SK-N-SH (cell line): Measurements from ENCODE around the gene TFAP2A. TPM values are rescaled to one million over a fixed set of nuclear protein-coding genes. Genes with fewer than 3 reads are reported as not detected.
A peak's percentile ranks its signal among the peaks of the same experiment; 100 is the strongest.

ENCODE experiments used
- CTCF ChIA-PET: fragments of 300-600, 350-600 bp; formaldehyde crosslinking; extraction: SDS; loops from one replicate; lab custom pipeline; 2021; lab: Yijun Ruan, JAX
- POLR2A ChIA-PET: fragments of 350-600 bp; sonication (Branson Sonifier 250); formaldehyde crosslinking; extraction: SDS; loops from one replicate; lab custom pipeline; 2020; ENCODE audit warnings: antibody characterized with exemption, inconsistent platforms; lab: Yijun Ruan, JAX
- DNase-seq: peaks from one replicate; pipeline ENCODE4 v3.0.0; 2012
- H2AFZ ChIP-seq: fragments of 200-600 bp; sonication (generic); 2 replicates; pipeline ENCODE4 v1.8.1; 2016; ENCODE audit warnings: antibody characterized with exemption, mild to moderate bottlenecking, low read depth
- H3F3A ChIP-seq: fragments of 200-600 bp; sonication (generic); replicated peaks from 2 replicates; pipeline ENCODE3; 2016; ENCODE audit warnings: antibody characterized with exemption, mild to moderate bottlenecking; ENCODE audit not compliant: insufficient read depth
- H3K27ac ChIP-seq, 2 experiments: fragments of 200-500 bp in 1 of 2; fragments of 200-600 bp in 1 of 2; sonication (Bioruptor generic) in 1 of 2; sonication (generic), shearing (Covaris generic) in 1 of 2; 2 replicates each; pipeline versions ENCODE4 v1.5.1 to v1.6.1; 2014 to 2016; ENCODE audit warnings: low read depth in 2 of 2, inconsistent platforms in 1 of 2, low read length in 1 of 2, mild to moderate bottlenecking in 1 of 2, mixed read lengths in 1 of 2
- H3K27me3 ChIP-seq: fragments of 200-600 bp; sonication (generic), shearing (Covaris generic); 2 replicates; pipeline ENCODE4 v1.6.1; 2016; ENCODE audit warnings: mixed run types; ENCODE audit not compliant: insufficient read depth
- H3K36me3 ChIP-seq, 2 experiments: fragments of 200-500 bp in 1 of 2; fragments of 200-600 bp in 1 of 2; sonication (Bioruptor generic) in 1 of 2; sonication (generic) in 1 of 2; replicated peaks in 1 of 2; 2 replicates each; pipeline versions ENCODE3 to v1.5.1; 2014 to 2016; ENCODE audit warnings: low read length in 1 of 2, mild to moderate bottlenecking in 1 of 2; ENCODE audit not compliant: insufficient read depth in 2 of 2, control insufficient read depth in 1 of 2
- H3K4me1 ChIP-seq, 2 experiments: fragments of 200-500 bp in 1 of 2; fragments of 200-600 bp in 1 of 2; sonication (Bioruptor generic) in 1 of 2; sonication (generic), shearing (Covaris generic) in 1 of 2; 2 replicates each; pipeline versions ENCODE4 v1.5.1 to v1.6.1; 2014 to 2016; ENCODE audit warnings: low read depth in 1 of 2, low read length in 1 of 2, mixed run types in 1 of 2; ENCODE audit not compliant: insufficient read depth in 2 of 2, control insufficient read depth in 1 of 2
- H3K4me2 ChIP-seq: fragments of 200-600 bp; sonication (generic), shearing (Covaris generic); 2 replicates; pipeline ENCODE4 v1.6.1; 2017; ENCODE audit warnings: mixed run types
- H3K4me3 ChIP-seq, 2 experiments: fragments of 200-500 bp in 1 of 2; fragments of 200-600 bp in 1 of 2; sonication (Bioruptor generic) in 1 of 2; sonication (generic), shearing (Covaris generic) in 1 of 2; 2 replicates each; pipeline versions ENCODE4 v1.5.1 to v1.8.1; 2014 to 2016; ENCODE audit warnings: low read depth in 2 of 2, inconsistent platforms in 1 of 2, low read length in 1 of 2, mild to moderate bottlenecking in 1 of 2, mixed read lengths in 1 of 2, moderate library complexity in 1 of 2
- H3K79me2 ChIP-seq: fragments of 200-600 bp; sonication (generic); 2 replicates; pipeline ENCODE4 v1.8.1; 2017; ENCODE audit warnings: mild to moderate bottlenecking; ENCODE audit not compliant: insufficient read depth
- H3K9ac ChIP-seq: fragments of 200-600 bp; sonication (generic); 2 replicates; pipeline ENCODE4 v1.6.1; 2017; ENCODE audit warnings: mixed run types
- H3K9me2 ChIP-seq: fragments of 200-600 bp; sonication (generic); 2 replicates; pipeline ENCODE4 v1.6.1; 2017; ENCODE audit warnings: mixed run types
- H3K9me3 ChIP-seq: fragments of 200-600 bp; sonication (generic); 2 replicates; pipeline ENCODE4 v1.6.1; 2017; ENCODE audit warnings: mixed run types, mild to moderate bottlenecking, moderate library complexity
- H4K20me1 ChIP-seq: fragments of 200-600 bp; sonication (generic); 2 replicates; pipeline ENCODE4 v1.6.1; 2017; ENCODE audit warnings: mild to moderate bottlenecking, mixed run types; ENCODE audit not compliant: insufficient read depth
- EZH2phosphoT487 ChIP-seq: fragments of 200-600 bp; sonication (generic); IDR thresholded peaks from 2 replicates; pipeline ENCODE4 v1.6.1; 2017; ENCODE audit warnings: low read depth, mixed run types, mild to moderate bottlenecking, antibody characterized with exemption, moderate library complexity, borderline replicate concordance
- JUND ChIP-seq: IDR thresholded peaks from 2 replicates; pipeline ENCODE4 v1.4.0; 2012
- MAX ChIP-seq: IDR thresholded peaks from 2 replicates; pipeline ENCODE4 v1.4.0; 2012; ENCODE audit warnings: low read depth
- MXI1 ChIP-seq: IDR thresholded peaks from 2 replicates; pipeline ENCODE4 v1.6.1; 2012; ENCODE audit warnings: mild to moderate bottlenecking, low read depth, low read length, improper control_type of control experiment
- NFIC ChIP-seq: IDR thresholded peaks from 2 replicates; pipeline ENCODE4 v1.4.0; 2012; ENCODE audit warnings: borderline replicate concordance
- POLR2AphosphoS5 ChIP-seq: IDR thresholded peaks from 2 replicates; pipeline ENCODE4 v1.6.1; 2012; ENCODE audit warnings: low read depth, low read length
- RAD21 ChIP-seq: IDR thresholded peaks from 2 replicates; pipeline ENCODE4 v1.6.1; 2012; ENCODE audit warnings: mild to moderate bottlenecking, low read length
- RCOR1 ChIP-seq: fragments of 150-350 bp; IDR thresholded peaks from 2 replicates; pipeline ENCODE4 v1.6.1; 2017; ENCODE audit warnings: antibody characterized with exemption, low read length
- REST ChIP-seq: IDR thresholded peaks from 2 replicates; pipeline ENCODE4 v1.6.1; 2012; ENCODE audit warnings: mild to moderate bottlenecking, low read depth, low read length, moderate library complexity
- SMC3 ChIP-seq: IDR thresholded peaks from 2 replicates; pipeline ENCODE4 v1.6.1; 2012; ENCODE audit warnings: low read depth, low read length, improper control_type of control experiment
- TAF1 ChIP-seq: IDR thresholded peaks from 2 replicates; pipeline ENCODE4 v1.6.1; 2012; ENCODE audit warnings: low read depth, mild to moderate bottlenecking, low read length, moderate library complexity, borderline replicate concordance
- TCF12 ChIP-seq: IDR thresholded peaks from 2 replicates; pipeline ENCODE4 v1.4.0; 2012
- TEAD4 ChIP-seq: IDR thresholded peaks from 2 replicates; pipeline ENCODE4 v1.4.0; 2012; ENCODE audit warnings: mild to moderate bottlenecking, borderline replicate concordance; ENCODE audit not compliant: insufficient read depth
- WGBS: methylation state at CpG from one replicate; pipeline ENCODE4 v1.1.6; 2017; ENCODE audit warnings: low lambda C conversion rate; 5-methylcytosine and 5-hydroxymethylcytosine counted together
- polyA plus RNA-seq, 3 experiments: library from polyadenylated mRNA; depleted of rRNA; stranded (reverse); fragments of >200 nt; gene quantifications; 2 replicates each; pipeline ENCODE4 v1.2.3, GENCODE V29; 2012
- TF ChIP-seq, protein P1 (sequence below): fragments of 150-350 bp; IDR thresholded peaks from 2 replicates; pipeline ENCODE4 v1.6.1; 2017; ENCODE audit warnings: antibody characterized with exemption, low read length, low read depth, borderline replicate concordance

Gene TFAP2A
- polyA plus RNA-seq, 1 of the 3 experiments (the other 2 are of a cell fraction): 0.07 TPM

DNA sequence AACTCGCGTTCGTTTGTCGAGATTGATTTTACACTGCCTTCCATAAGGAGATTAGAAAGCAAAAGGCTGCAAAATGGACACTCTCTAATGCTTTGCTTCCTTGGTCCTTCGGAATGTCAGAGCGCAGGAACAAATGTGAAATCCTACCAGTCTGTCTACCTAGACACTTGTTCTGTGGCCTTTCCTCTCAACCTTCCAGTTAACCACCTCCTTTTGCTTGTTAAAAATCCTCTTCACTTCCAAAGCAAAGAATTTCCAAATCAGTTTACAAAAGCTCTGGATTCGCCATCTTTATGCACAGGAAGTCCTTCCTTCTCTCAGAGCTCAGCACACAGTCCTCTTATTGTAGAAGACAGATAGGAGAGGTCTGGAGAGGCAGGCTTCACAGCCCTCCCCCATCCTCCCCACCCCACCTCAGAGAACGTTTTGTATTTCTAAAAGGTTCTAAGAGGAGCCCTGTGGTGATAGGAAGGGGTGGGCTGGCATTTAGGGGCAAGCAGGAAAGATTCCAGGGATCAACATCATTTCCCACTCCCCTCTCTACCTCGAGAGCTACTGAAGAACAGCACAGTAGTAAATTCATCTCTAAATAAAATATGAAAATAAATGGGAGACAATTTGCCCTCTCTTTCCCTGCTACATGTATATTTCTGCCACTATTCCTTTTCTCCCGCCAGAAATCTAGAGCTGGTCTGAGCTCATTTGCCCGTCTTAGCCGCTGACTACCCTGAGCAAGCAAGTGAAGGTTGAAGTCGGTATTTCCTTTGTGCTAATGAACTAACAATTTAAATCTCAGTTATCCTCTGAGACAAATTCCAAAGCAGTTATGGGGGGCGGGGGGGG lies 18.9 kb downstream of the TFAP2A start:
- ChIA-PET CTCF (no interaction called here), POLR2A (no interaction called here)
- Histone ChIP-seq H3K9me2 (no peaks in the 10 kb centered on the region), H3K4me1 (no peaks in the 10 kb centered on the region), H3K4me2 (no peak overlapping the region), H3K27ac (no peak overlapping the region), H3F3A (no peaks in the 10 kb centered on the region), H3K9me3 (no peaks in the 10 kb centered on the region), H4K20me1 (no peaks in the 10 kb centered on the region), H3K4me3 (no peak overlapping the region), H3K79me2 (no peaks in the 10 kb centered on the region), H3K27me3 (peaks cover 86% of the 10 kb centered on the region), H2AFZ (no peak overlapping the region), H3K36me3 (no peaks in the 10 kb centered on the region), H3K9ac (no peak overlapping the region)
- TF ChIP-seq MXI1: no peak
- no peak for DNase-seq
- 19% methylated on average over 14 of the region's 14 CpGs for whole genome bisulfite sequencing

DNA sequence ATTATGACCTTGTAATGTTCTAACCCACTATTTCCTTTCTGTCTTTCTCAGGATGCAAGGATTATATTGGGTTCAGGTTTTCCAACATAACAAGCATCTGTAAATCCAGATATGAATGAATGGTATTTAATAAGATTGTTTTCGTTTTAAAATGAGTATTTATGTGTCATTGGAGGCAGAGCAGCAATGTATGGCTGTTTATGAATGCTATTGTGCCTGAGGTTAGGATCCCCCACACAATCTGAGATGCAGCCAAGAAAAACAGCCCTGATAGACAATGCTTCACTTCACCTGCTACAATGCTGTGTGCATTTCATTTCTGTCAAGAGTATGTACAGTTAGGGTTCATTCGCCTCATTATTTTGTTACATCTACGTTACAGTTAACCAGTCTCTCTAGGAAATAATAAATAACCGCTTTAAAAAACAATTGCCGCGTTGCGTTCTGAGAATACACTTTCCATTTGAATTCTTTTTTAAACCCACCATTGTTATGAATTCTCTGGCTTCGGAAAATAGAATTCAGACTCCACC lies 19.6 kb downstream of the TFAP2A start:
- no peak for DNase-seq
- Histone ChIP-seq H3K9me2 (no peaks in the 10 kb centered on the region), H3K27me3 (peaks cover 86% of the 10 kb centered on the region), H3K9ac (no peak overlapping the region), H3F3A (no peaks in the 10 kb centered on the region), H3K4me2 (no peak overlapping the region), H3K27ac (no peak overlapping the region), H3K36me3 (no peaks in the 10 kb centered on the region), H3K9me3 (no peaks in the 10 kb centered on the region), H4K20me1 (no peaks in the 10 kb centered on the region), H3K4me3 (no peak overlapping the region), H2AFZ (no peak overlapping the region), H3K4me1 (no peaks in the 10 kb centered on the region), H3K79me2 (no peaks in the 10 kb centered on the region)
- 10% methylated on average over 8 of the region's 8 CpGs for WGBS
- POLR2A ChIA-PET: no interaction called here
- CTCF ChIA-PET: no interaction called here
- 0 out of 2 replicates have a peak, but pooled peaks have one; percentile 30 for TF ChIP-seq EZH2phosphoT487
- TF ChIP-seq POLR2AphosphoS5: no peak

DNA sequence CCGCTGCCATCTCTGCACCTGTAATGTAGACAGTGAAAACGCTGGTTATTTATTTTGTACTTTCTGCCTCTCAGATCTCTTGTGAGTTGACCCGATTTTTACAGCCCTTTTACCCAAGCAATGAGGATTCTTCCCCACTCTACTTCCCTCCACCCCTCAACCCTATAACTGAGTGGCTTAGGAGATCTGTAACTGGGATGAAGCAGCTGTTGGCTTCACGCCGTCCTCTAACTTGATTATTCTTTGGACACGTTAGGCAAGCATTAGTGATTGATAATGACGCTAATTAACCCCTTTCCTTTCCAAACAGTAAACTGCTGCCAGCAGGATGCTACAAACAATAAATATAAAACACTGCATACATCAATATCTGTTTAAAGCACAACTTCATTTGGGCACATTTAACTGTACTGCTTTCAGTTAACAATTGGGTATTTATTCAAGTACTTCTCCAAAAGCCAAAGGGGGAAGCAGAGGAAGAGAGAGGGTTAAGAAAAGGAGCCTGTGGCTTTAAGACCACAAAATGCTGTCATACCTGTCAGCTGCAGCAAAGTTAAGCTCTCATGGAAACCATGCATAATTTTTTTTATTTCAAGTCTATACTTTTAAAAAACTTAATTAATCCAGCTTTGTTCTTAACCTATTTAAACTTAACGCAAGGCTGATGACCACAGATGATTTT lies 21.2 kb downstream of the TFAP2A start:
- H2AFZ ChIP-seq: no peak overlapping the region
- no peak overlapping the region for H3K4me2 ChIP-seq
- no peaks in the 10 kb centered on the region for H4K20me1 ChIP-seq
- H3K4me1 ChIP-seq: no peaks in the 10 kb centered on the region
- H3K27ac ChIP-seq: no peak overlapping the region
- WGBS: 7% methylated on average over 8 of the region's 8 CpGs
- peaks cover 86% of the 10 kb centered on the region for H3K27me3 ChIP-seq
- no peaks in the 10 kb centered on the region for H3K79me2 ChIP-seq
- no peaks in the 10 kb centered on the region for H3F3A ChIP-seq
- no peak overlapping the region for H3K4me3 ChIP-seq
- no peak for DNase-seq
- H3K9me3 ChIP-seq: no peaks in the 10 kb centered on the region
- POLR2A ChIA-PET: no interaction called here
- H3K9me2 ChIP-seq: no peaks in the 10 kb centered on the region
- CTCF ChIA-PET: no interaction called here
- no peaks in the 10 kb centered on the region for H3K36me3 ChIP-seq
- no peak overlapping the region for H3K9ac ChIP-seq
- TF ChIP-seq NFIC: no peak
- TF ChIP-seq TEAD4: no peak
- TF ChIP-seq REST: no peak
- no peak for TF ChIP-seq TAF1
- no peak for TF ChIP-seq RCOR1
- no peak for TF ChIP-seq TCF12
- TF ChIP-seq MAX: no peak
- TF ChIP-seq RAD21: no peak
- no peak for TF ChIP-seq EZH2phosphoT487
- TF ChIP-seq, protein P1, sequence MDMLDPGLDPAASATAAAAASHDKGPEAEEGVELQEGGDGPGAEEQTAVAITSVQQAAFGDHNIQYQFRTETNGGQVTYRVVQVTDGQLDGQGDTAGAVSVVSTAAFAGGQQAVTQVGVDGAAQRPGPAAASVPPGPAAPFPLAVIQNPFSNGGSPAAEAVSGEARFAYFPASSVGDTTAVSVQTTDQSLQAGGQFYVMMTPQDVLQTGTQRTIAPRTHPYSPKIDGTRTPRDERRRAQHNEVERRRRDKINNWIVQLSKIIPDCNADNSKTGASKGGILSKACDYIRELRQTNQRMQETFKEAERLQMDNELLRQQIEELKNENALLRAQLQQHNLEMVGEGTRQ: no peak
- TF ChIP-seq SMC3: no peak
- no peak for TF ChIP-seq JUND
